NCI-H1694 treated with DMSO at 0.1 percent for 48 hours (cell line): Measurements from ENCODE around the gene FTCDNL1.

Source experiments
- DNase-seq: peaks from one replicate; lab custom pipeline; 2025; lab: John Stamatoyannopoulos, UW

FTCDNL1 gene

GRCh38 chr2:199791326-199791725, 59.7 kb downstream of the FTCDNL1 start:
- DNase-seq, result no peak

GRCh38 chr2:199784512-199784911, 66.5 kb downstream of the FTCDNL1 start:
- DNase-seq, result no peak

GRCh38 chr2:199779589-199779988, 71.4 kb downstream of the FTCDNL1 start:
- DNase-seq, result no peak

GRCh38 chr2:199778655-199779054, 72.3 kb downstream of the FTCDNL1 start:
- no peak for DNase-seq

GRCh38 chr2:199777916-199778315, 73.1 kb downstream of the FTCDNL1 start:
- no peak for DNase-seq

GRCh38 chr2:199777315-199777714, 73.7 kb downstream of the FTCDNL1 start:
- no peak for DNase-seq

GRCh38 chr2:199775267-199775666, 75.7 kb downstream of the FTCDNL1 start:
- DNase-seq, result no peak

GRCh38 chr2:199772035-199772976, 78.7 kb downstream of the FTCDNL1 start:
- DNase-seq, result no peak

GRCh38 chr2:199770716-199771115, 80.3 kb downstream of the FTCDNL1 start:
- DNase-seq, result no peak

- DNase-seq, result no peak
Observed at GRCh38 chr2:199765646-199766045, 85.3 kb downstream of the FTCDNL1 start.

GRCh38 chr2:199764273-199764800, 86.7 kb downstream of the FTCDNL1 start:
- no peak for DNase-seq

GRCh38 chr2:199762963-199763362, 88.0 kb downstream of the FTCDNL1 start:
- no peak for DNase-seq

GRCh38 chr2:199760574-199760973, 90.4 kb downstream of the FTCDNL1 start:
- DNase-seq, result no peak

GRCh38 chr2:199757233-199757870, 93.6 kb downstream of the FTCDNL1 start:
- DNase-seq, result peak; percentile 99

- DNase-seq, result peak; percentile 40
Observed at GRCh38 chr2:199756743-199757142, 94.2 kb downstream of the FTCDNL1 start.

GRCh38 chr2:199756211-199756610, 94.8 kb downstream of the FTCDNL1 start:
- DNase-seq, result no peak

GRCh38 chr2:199754766-199755165, 96.2 kb downstream of the FTCDNL1 start:
- DNase-seq, result no peak

GRCh38 chr2:199751492-199752120, 99.4 kb downstream of the FTCDNL1 start:
- no peak for DNase-seq

- no peak for DNase-seq
Observed at GRCh38 chr2:199749571-199749970, 101.4 kb downstream of the FTCDNL1 start.

GRCh38 chr2:199744724-199745123, 106.3 kb downstream of the FTCDNL1 start:
- no peak for DNase-seq

- DNase-seq, result no peak
Observed at GRCh38 chr2:199744260-199744659, 106.7 kb downstream of the FTCDNL1 start.

GRCh38 chr2:199743415-199744120, 107.4 kb downstream of the FTCDNL1 start:
- DNase-seq, result no peak
